Caco-2 (cell line): ENCODE data around the gene CFAP299. TPM values are rescaled to one million over a fixed set of nuclear protein-coding genes. Genes with fewer than 3 reads are reported as not detected.

Source experiments
- BruUV-seq: library from RNA; stranded (reverse); fragments of 400-500 nt; replicated peaks from 2 replicates; lab custom pipeline; 2021; lab: Mats Ljungman, UMichigan
- CTCF ChIA-PET: fragments of 300-600 bp; sonication (Branson Sonifier 250); formaldehyde crosslinking; loops from one replicate; lab custom pipeline; 2022; ENCODE audit warnings: antibody characterized with exemption; lab: Charles Lee
- POLR2A ChIA-PET: fragments of 300-600 bp; sonication (Branson Sonifier 250); formaldehyde crosslinking; loops from one replicate; lab custom pipeline; 2022; ENCODE audit warnings: antibody characterized with exemption; lab: Charles Lee
- DNase-seq, 2 experiments: peaks; one replicate each; pipeline versions ENCODE4 v3.0.0 to v3.0.0-alpha.2; 2020 to 2022
- H3K27me3 ChIP-seq: replicated peaks from 2 replicates; pipeline ENCODE4 v1.6.0; 2011; ENCODE audit warnings: low read length; ENCODE audit not compliant: control insufficient read depth, insufficient read depth
- H3K36me3 ChIP-seq: 2 replicates; pipeline ENCODE4 v1.5.1; 2011; ENCODE audit warnings: low read length; ENCODE audit not compliant: control insufficient read depth, insufficient read depth
- H3K4me1 ChIP-seq: fragments of 250-450 bp; sonication (Bioruptor Pico); 2 replicates; pipeline ENCODE4 v1.5.1; 2020; ENCODE audit warnings: mild to moderate bottlenecking
- H3K4me3 ChIP-seq: 2 replicates; pipeline ENCODE4 v1.5.1; 2011; ENCODE audit warnings: low read depth, mild to moderate bottlenecking, control low read depth, low read length
- H3K9me3 ChIP-seq: fragments of 250-450 bp; sonication (Bioruptor Pico); 2 replicates; pipeline ENCODE4 v1.5.1; 2020; ENCODE audit warnings: mild to moderate bottlenecking, moderate library complexity
- H3K27ac Mint-ChIP-seq: one replicate; pipeline ENCODE4 v1.8.0; 2022; ENCODE audit warnings: mixed read lengths; ENCODE audit not compliant: unreplicated experiment
- H3K27me3 Mint-ChIP-seq: one replicate; pipeline ENCODE4 v1.8.0; 2022; ENCODE audit warnings: mixed read lengths; ENCODE audit not compliant: insufficient read depth, unreplicated experiment
- H3K36me3 Mint-ChIP-seq: one replicate; pipeline ENCODE4 v1.8.0; 2022; ENCODE audit warnings: mild to moderate bottlenecking, mixed read lengths; ENCODE audit not compliant: insufficient read depth, unreplicated experiment
- H3K4me1 Mint-ChIP-seq: one replicate; pipeline ENCODE4 v1.8.0; 2022; ENCODE audit warnings: low read depth, mixed read lengths; ENCODE audit not compliant: unreplicated experiment
- H3K4me3 Mint-ChIP-seq: one replicate; pipeline ENCODE4 v1.8.0; 2022; ENCODE audit warnings: mild to moderate bottlenecking, moderate library complexity, mixed read lengths; ENCODE audit not compliant: unreplicated experiment
- H3K9me3 Mint-ChIP-seq: one replicate; pipeline ENCODE4 v1.8.0; 2022; ENCODE audit warnings: mixed read lengths; ENCODE audit not compliant: unreplicated experiment
- intact Hi-C: fragments of 100-400 bp; cut with micrococcal nuclease; formaldehyde crosslinking; loops from one replicate; pipeline ENCODE4 v1.10.0; 2022; ENCODE audit not compliant: unreplicated experiment
- total RNA-seq: library from RNA; stranded (reverse); gene quantifications from 2 replicates; pipeline ENCODE4 v1.2.3, GENCODE V29; 2022
- TF ChIP-seq, protein P1 (sequence below), 2 experiments: fragments of 200-600 bp in 1 of 2; IDR thresholded peaks; 1 replicate in 1 of 2; 2 replicates in 1 of 2; pipeline versions ENCODE4 v1.5.1 to v1.8.0; 2011 to 2022; ENCODE audit warnings: antibody characterized with exemption in 1 of 2, control low read depth in 1 of 2, inconsistent platforms in 1 of 2, low read depth in 1 of 2, low read length in 1 of 2, mild to moderate bottlenecking in 1 of 2, moderate library complexity in 1 of 2; ENCODE audit not compliant: insufficient read depth in 1 of 2, severe bottlenecking in 1 of 2, unreplicated experiment in 1 of 2

Gene CFAP299
- total RNA-seq, 1 experiment from 2014 or later = not detected

DNA sequence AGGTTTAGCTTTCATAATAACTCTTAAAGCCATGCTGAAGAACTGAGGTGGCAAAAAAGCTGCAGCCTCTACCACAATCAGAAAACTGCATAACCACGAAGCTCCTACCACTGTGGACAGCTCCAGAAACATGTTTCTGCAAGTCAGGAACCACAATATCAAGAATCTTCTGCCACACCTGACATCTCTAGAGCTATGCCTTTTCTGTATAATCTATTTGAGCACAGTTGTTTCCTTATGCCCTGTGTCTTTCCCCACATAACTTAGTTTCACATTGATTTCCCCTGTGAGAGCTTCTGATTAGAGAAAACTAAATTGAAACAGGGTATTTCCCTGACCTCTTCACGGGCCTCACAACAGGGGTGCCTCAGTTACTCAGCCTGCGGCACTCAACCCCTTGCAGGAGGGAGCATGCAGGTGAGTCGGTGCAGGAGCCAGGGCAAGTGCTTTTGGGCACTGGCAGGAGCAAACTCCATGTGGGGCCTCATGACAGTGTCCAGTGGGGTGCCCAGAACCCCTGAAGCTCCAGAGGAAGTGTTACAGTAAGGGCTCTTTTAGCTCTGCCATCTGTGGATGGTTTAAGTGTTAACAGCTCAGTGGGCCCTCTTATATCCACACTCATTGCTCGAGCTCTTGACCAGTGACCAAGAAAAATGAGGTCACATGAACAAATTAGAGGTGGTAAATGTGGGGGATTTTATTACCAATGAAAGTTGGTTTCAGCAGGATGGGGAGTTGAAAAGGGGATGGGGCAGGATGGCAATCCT lies 562.2 kb downstream of the CFAP299 start:
- no TSS peak for BruUV-seq
- Mint-ChIP-seq H3K27me3 (peaks cover 3% of the 10 kb centered on the region), H3K27ac (no peak overlapping the region), H3K4me3 (no peak overlapping the region), H3K4me1 (no peaks in the 10 kb centered on the region), H3K36me3 (no peaks in the 10 kb centered on the region), H3K9me3 (no peaks in the 10 kb centered on the region)
- no peak for DNase-seq
- intact Hi-C loops = no loop called here
- TF ChIP-seq, protein P1, sequence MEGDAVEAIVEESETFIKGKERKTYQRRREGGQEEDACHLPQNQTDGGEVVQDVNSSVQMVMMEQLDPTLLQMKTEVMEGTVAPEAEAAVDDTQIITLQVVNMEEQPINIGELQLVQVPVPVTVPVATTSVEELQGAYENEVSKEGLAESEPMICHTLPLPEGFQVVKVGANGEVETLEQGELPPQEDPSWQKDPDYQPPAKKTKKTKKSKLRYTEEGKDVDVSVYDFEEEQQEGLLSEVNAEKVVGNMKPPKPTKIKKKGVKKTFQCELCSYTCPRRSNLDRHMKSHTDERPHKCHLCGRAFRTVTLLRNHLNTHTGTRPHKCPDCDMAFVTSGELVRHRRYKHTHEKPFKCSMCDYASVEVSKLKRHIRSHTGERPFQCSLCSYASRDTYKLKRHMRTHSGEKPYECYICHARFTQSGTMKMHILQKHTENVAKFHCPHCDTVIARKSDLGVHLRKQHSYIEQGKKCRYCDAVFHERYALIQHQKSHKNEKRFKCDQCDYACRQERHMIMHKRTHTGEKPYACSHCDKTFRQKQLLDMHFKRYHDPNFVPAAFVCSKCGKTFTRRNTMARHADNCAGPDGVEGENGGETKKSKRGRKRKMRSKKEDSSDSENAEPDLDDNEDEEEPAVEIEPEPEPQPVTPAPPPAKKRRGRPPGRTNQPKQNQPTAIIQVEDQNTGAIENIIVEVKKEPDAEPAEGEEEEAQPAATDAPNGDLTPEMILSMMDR (IDR thresholded peaks at IDR 0.05; ENCODE audit: insufficient read depth in 1 of 2, low read depth in 1 of 2, low read length in 1 of 2, severe bottlenecking in 1 of 2, unreplicated experiment in 1 of 2) = no peak
- Histone ChIP-seq H3K36me3 (no peaks in the 10 kb centered on the region), H3K4me1 (no peaks in the 10 kb centered on the region), H3K9me3 (no peaks in the 10 kb centered on the region), H3K4me3 (no peak overlapping the region), H3K27me3 (no peaks in the 10 kb centered on the region)
- ChIA-PET CTCF (no interaction called here), POLR2A (no interaction called here)

DNA sequence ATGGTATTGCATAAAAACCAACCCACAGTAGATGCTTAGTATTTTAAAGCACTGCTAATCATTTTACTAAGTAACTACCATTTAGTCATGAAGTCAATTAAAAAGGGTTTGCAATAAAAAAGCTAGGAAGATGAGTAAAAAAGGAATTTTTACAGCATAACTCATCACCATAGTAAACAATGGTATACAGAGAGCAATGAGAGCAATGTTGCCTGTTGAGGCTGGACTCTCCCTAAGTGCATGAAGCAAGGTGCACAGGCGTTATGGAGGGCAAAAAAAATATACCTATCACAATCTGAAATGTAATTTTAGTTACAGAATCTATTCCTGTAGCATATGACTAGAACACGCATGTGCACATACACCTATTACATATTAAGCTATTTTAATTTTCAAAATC lies 565.4 kb downstream of the CFAP299 start:
- intact Hi-C loops = no loop called here
- DNase-seq = no peak

DNA sequence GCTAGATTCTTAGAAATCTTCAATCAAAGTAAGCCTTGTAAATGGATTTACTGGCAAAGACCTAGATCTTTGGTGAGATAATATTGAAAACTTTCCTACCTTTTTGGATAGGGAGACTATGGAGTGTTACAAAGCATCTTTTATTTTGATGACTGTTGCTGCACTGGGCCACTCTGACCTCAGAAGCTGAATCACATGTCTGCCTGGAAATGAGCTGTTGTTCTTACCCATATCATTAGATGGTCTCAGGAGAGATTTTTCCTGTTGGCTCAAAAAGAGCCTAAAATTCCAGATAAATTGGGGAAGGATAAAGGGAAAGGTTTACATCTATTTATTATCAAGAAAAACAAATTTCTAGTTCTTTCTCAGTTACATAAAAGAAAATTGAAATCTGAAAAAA lies 567.5 kb downstream of the CFAP299 start:
- TF ChIP-seq, protein P1 (IDR thresholded peaks at IDR 0.05; ENCODE audit: insufficient read depth in 1 of 2, low read depth in 1 of 2, low read length in 1 of 2, severe bottlenecking in 1 of 2, unreplicated experiment in 1 of 2) = no peak
- CTCF ChIA-PET = no interaction called here
- no peaks in the 10 kb centered on the region for H3K27me3 ChIP-seq
- H3K4me3 Mint-ChIP-seq = no peak overlapping the region
- POLR2A ChIA-PET = no interaction called here
- intact Hi-C loops = no loop called here
- no TSS peak for BruUV-seq
- H3K36me3 ChIP-seq = no peaks in the 10 kb centered on the region
- H3K27ac Mint-ChIP-seq = no peak overlapping the region
- DNase-seq = no peak
- H3K4me1 Mint-ChIP-seq = no peaks in the 10 kb centered on the region
- no peaks in the 10 kb centered on the region for H3K4me1 ChIP-seq
- H3K4me3 ChIP-seq = no peak overlapping the region
- H3K9me3 ChIP-seq = no peaks in the 10 kb centered on the region
- peaks cover 3% of the 10 kb centered on the region for H3K27me3 Mint-ChIP-seq
- no peaks in the 10 kb centered on the region for H3K36me3 Mint-ChIP-seq
- peaks cover 13% of the 10 kb centered on the region for H3K9me3 Mint-ChIP-seq

More for the DNA sequence above, 565.4 kb downstream of the CFAP299 start:
- Mint-ChIP-seq H3K4me3 (no peak overlapping the region), H3K4me1 (no peaks in the 10 kb centered on the region), H3K36me3 (no peaks in the 10 kb centered on the region), H3K27ac (no peak overlapping the region), H3K9me3 (no peaks in the 10 kb centered on the region), H3K27me3 (peaks cover 3% of the 10 kb centered on the region)
- no TSS peak for BruUV-seq
- H3K4me3 ChIP-seq = no peak overlapping the region
- no peaks in the 10 kb centered on the region for H3K9me3 ChIP-seq
- ChIA-PET POLR2A (no interaction called here), CTCF (no interaction called here)
- H3K27me3 ChIP-seq = no peaks in the 10 kb centered on the region
- TF ChIP-seq, protein P1 (IDR thresholded peaks at IDR 0.05; ENCODE audit: insufficient read depth in 1 of 2, low read depth in 1 of 2, low read length in 1 of 2, severe bottlenecking in 1 of 2, unreplicated experiment in 1 of 2) = no peak
- no peaks in the 10 kb centered on the region for H3K4me1 ChIP-seq
- H3K36me3 ChIP-seq = no peaks in the 10 kb centered on the region
